CD14-positive monocyte (primary cell): ENCODE results near the gene ZRANB3. TPM values are rescaled to one million over a fixed set of nuclear protein-coding genes. Genes with fewer than 3 reads are reported as not detected.

Source experiments
- DNase-seq, 3 donors: peaks; one replicate each; pipeline ENCODE4 v3.0.0-alpha.2; 2011 to 2022
- H2AFZ ChIP-seq: 2 replicates; pipeline ENCODE4 v1.6.0; 2012; ENCODE audit warnings: mild to moderate bottlenecking, low read depth, low read length, inconsistent platforms; ENCODE audit not compliant: insufficient read depth, poor library complexity, severe bottlenecking
- H3K27ac ChIP-seq, 2 donors: 1 replicate in 1 of 2; 2 replicates in 1 of 2; pipeline ENCODE4 v1.5.1; 2012 to 2013; ENCODE audit warnings: low read length in 2 of 2, control low read depth in 1 of 2, inconsistent platforms in 1 of 2, low read depth in 1 of 2, mild to moderate bottlenecking in 1 of 2
- H3K27me3 ChIP-seq, 2 donors: one replicate each; pipeline versions ENCODE4 v1.6.0 to v1.6.1; 2011 to 2013; ENCODE audit warnings: low read length in 2 of 2; ENCODE audit not compliant: control insufficient read depth in 2 of 2, insufficient read depth in 2 of 2
- H3K36me3 ChIP-seq, 2 donors: replicated peaks in 1 of 2; 1 replicate in 1 of 2; 2 replicates in 1 of 2; pipeline versions ENCODE4 v1.5.1 to v1.6.1; 2012 to 2013; ENCODE audit warnings: low read length in 2 of 2, control low read depth in 1 of 2, inconsistent platforms in 1 of 2, mild to moderate bottlenecking in 1 of 2; ENCODE audit not compliant: insufficient read depth in 2 of 2, control insufficient read depth in 1 of 2
- H3K4me1 ChIP-seq, 2 donors: 1 replicate in 1 of 2; 2 replicates in 1 of 2; pipeline versions ENCODE4 v1.5.1 to v1.6.1; 2012 to 2013; ENCODE audit warnings: low read length in 2 of 2, control low read depth in 1 of 2, inconsistent platforms in 1 of 2, mild to moderate bottlenecking in 1 of 2, moderate library complexity in 1 of 2; ENCODE audit not compliant: insufficient read depth in 2 of 2, control insufficient read depth in 1 of 2
- H3K4me2 ChIP-seq: replicated peaks from 2 replicates; pipeline ENCODE3; 2012; ENCODE audit warnings: low read length, moderate library complexity, mild to moderate bottlenecking; ENCODE audit not compliant: poor library complexity, severe bottlenecking; ENCODE audit errors: extremely low read depth
- H3K4me3 ChIP-seq, 3 experiments: fragments of 200-600 bp in 1 of 3; sonication (generic) in 1 of 3; replicated peaks in 1 of 3; 1 replicate in 2 of 3; 2 replicates in 1 of 3; pipeline ENCODE4 v1.5.1; 2011 to 2013; ENCODE audit warnings: low read length in 3 of 3, mild to moderate bottlenecking in 3 of 3, control low read depth in 2 of 3, low read depth in 2 of 3, inconsistent platforms in 1 of 3, moderate library complexity in 1 of 3
- H3K79me2 ChIP-seq: 2 replicates; pipeline ENCODE4 v1.6.0; 2012; ENCODE audit warnings: mild to moderate bottlenecking, control low read depth, inconsistent platforms, low read length, moderate library complexity; ENCODE audit not compliant: insufficient read depth
- H3K9ac ChIP-seq: 2 replicates; pipeline ENCODE4 v1.6.0; 2017; ENCODE audit warnings: low read length, mild to moderate bottlenecking; ENCODE audit not compliant: insufficient read depth, poor library complexity, severe bottlenecking
- H3K9me3 ChIP-seq, 2 donors: replicated peaks in 1 of 2; 1 replicate in 1 of 2; 2 replicates in 1 of 2; pipeline versions ENCODE4 v1.5.1 to v1.6.1; 2012 to 2013; ENCODE audit warnings: low read length in 2 of 2, control low read depth in 1 of 2; ENCODE audit not compliant: control insufficient read depth in 1 of 2, insufficient read depth in 1 of 2
- H4K20me1 ChIP-seq: 2 replicates; pipeline ENCODE4 v1.6.0; 2012; ENCODE audit warnings: mild to moderate bottlenecking, low read length, control low read depth, moderate library complexity; ENCODE audit not compliant: insufficient read depth
- H3K27ac Mint-ChIP-seq, 7 donors: one replicate each; pipeline ENCODE4 v1.8.0; 2020; ENCODE audit warnings: mild to moderate bottlenecking in 7 of 7, mixed read lengths in 7 of 7, moderate library complexity in 6 of 7, inconsistent platforms in 2 of 7
- H3K27me3 Mint-ChIP-seq, 3 donors: one replicate each; pipeline ENCODE4 v1.8.0; 2021 to 2022; ENCODE audit warnings: low read depth in 3 of 3, mild to moderate bottlenecking in 3 of 3, mixed read lengths in 3 of 3, moderate library complexity in 3 of 3, inconsistent platforms in 1 of 3
- H3K36me3 Mint-ChIP-seq, 2 donors: one replicate each; pipeline ENCODE4 v1.8.0; 2020; ENCODE audit warnings: mixed read lengths in 2 of 2, inconsistent platforms in 1 of 2, mild to moderate bottlenecking in 1 of 2
- H3K4me1 Mint-ChIP-seq: one replicate; pipeline ENCODE4 v1.8.0; 2020; ENCODE audit warnings: mild to moderate bottlenecking, mixed read lengths
- H3K4me3 Mint-ChIP-seq, 2 donors: one replicate each; pipeline ENCODE4 v1.8.0; 2020; ENCODE audit warnings: mild to moderate bottlenecking in 2 of 2, mixed read lengths in 2 of 2, moderate library complexity in 1 of 2
- H3K9me3 Mint-ChIP-seq, 7 donors: one replicate each; pipeline ENCODE4 v1.8.0; 2020 to 2022; ENCODE audit warnings: mixed read lengths in 7 of 7, mild to moderate bottlenecking in 6 of 7, moderate library complexity in 6 of 7, inconsistent platforms in 2 of 7
- CTCF ChIP-seq: fragments of 200-600 bp; IDR thresholded peaks from one replicate; pipeline ENCODE4 v1.8.0; 2022; ENCODE audit warnings: antibody characterized with exemption, mild to moderate bottlenecking
- WGBS: methylation state at CpG from one replicate; pipeline ENCODE4 v1.1.5; 2013; ENCODE audit warnings: missing lambda C conversion rate; ENCODE audit not compliant: insufficient coverage; 5-methylcytosine and 5-hydroxymethylcytosine counted together
- intact Hi-C, 2 donors: fragments of 100-400 bp; cut with micrococcal nuclease; formaldehyde crosslinking; loops; one replicate each; pipeline versions ENCODE4 v1.15.0 to v1.15.1; 2023
- polyA plus RNA-seq, 3 donors: library from polyadenylated mRNA; depleted of rRNA in 1 of 3; unstranded in 2 of 3; stranded (reverse) in 1 of 3; fragments of 300-500 nt in 2 of 3; fragments of >200 nt in 1 of 3; fragmentation: Illumina TruSeq in 2 of 3; gene quantifications; 1 replicate in 2 of 3; 2 replicates in 1 of 3; pipeline ENCODE4 v1.2.3, GENCODE V29; 2012 to 2021

ZRANB3 gene
- polyA plus RNA-seq, 3 donors = 0.47 to 3.5 (median 0.64) TPM

- H3K4me1 Mint-ChIP-seq = no peaks in the 10 kb centered on the region
- intact Hi-C loops = no loop called here
- no peak for TF ChIP-seq CTCF
- H3K4me3 Mint-ChIP-seq = no peak overlapping the region
- Histone ChIP-seq H4K20me1 (no peaks in the 10 kb centered on the region), H3K4me3 (no peak overlapping the region), H3K4me2 (no peak overlapping the region), H3K27ac (no peak overlapping the region), H3K27me3 (no peaks in the 10 kb centered on the region), H3K79me2 (no peaks in the 10 kb centered on the region), H2AFZ (no peak overlapping the region), H3K9me3 (peaks cover 26 to 29% of the 10 kb centered on the region in 2 donors), H3K4me1 (no peaks in the 10 kb centered on the region), H3K9ac (no peak overlapping the region), H3K36me3 (no peaks in the 10 kb centered on the region)
- no peak for DNase-seq
- H3K9me3 Mint-ChIP-seq = peaks cover 16 to 40% (median 32%) of the 10 kb centered on the region in 7 donors
- H3K27me3 Mint-ChIP-seq = peaks cover 0 to 1% (median 0%) of the 10 kb centered on the region in 3 donors
- H3K27ac Mint-ChIP-seq = no peak overlapping the region
- peaks cover 2 to 4% of the 10 kb centered on the region in 2 donors for H3K36me3 Mint-ChIP-seq
- WGBS = no CpG with 5 or more reads among the region's 1 CpG
Measured at GRCh38 chr2:135456835-135457234, 74.2 kb downstream of the ZRANB3 start.

DNA sequence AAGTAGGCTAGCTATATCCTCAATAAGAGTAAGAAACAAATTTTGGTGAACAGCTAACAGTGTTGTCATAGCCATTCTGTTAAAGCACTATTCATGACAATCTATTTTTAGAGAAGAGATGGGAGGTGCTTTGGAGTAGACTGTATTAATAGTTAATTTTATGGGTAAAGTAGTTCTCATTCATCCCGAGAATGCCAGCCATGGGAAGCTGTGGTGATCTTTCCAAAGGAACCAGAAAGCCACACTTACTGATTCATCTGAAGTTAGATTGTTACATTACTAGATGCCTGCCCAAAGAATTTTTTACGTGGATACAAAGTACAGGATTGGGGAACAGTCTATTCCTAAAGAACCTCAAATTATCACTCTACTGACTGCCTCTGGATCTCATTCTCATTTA lies 74.6 kb downstream of the ZRANB3 start:
- no peak overlapping the region for H3K4me3 Mint-ChIP-seq
- H2AFZ ChIP-seq = no peak overlapping the region
- H3K27me3 Mint-ChIP-seq = peaks cover 0 to 1% (median 0%) of the 10 kb centered on the region in 3 donors
- peaks cover 2 to 4% of the 10 kb centered on the region in 2 donors for H3K36me3 Mint-ChIP-seq
- intact Hi-C loops = no loop called here
- no peaks in the 10 kb centered on the region for H3K27me3 ChIP-seq
- no peak for DNase-seq
- H3K4me1 ChIP-seq = no peaks in the 10 kb centered on the region
- no peaks in the 10 kb centered on the region for H4K20me1 ChIP-seq
- no peaks in the 10 kb centered on the region for H3K4me1 Mint-ChIP-seq
- no peak for TF ChIP-seq CTCF
- H3K27ac ChIP-seq = no peak overlapping the region
- no peak overlapping the region for H3K4me3 ChIP-seq
- H3K9me3 Mint-ChIP-seq = peaks cover 20 to 42% (median 34%) of the 10 kb centered on the region in 7 donors
- H3K27ac Mint-ChIP-seq = no peak overlapping the region
- no peak overlapping the region for H3K9ac ChIP-seq
- no peaks in the 10 kb centered on the region for H3K36me3 ChIP-seq
- H3K9me3 ChIP-seq = peaks cover 26 to 29% of the 10 kb centered on the region in 2 donors
- H3K79me2 ChIP-seq = no peaks in the 10 kb centered on the region
- no peak overlapping the region for H3K4me2 ChIP-seq
- no CpG with 5 or more reads among the region's 2 CpGs for WGBS
